H54 (cell line): ENCODE data around the gene PNMA8B.

Source experiments
- DNase-seq: peaks from one replicate; pipeline ENCODE4 v3.0.0; 2011; ENCODE audit warnings: low spot score, mixed read lengths; ENCODE audit not compliant: insufficient read length
- FAIRE-seq: peaks from 3 replicates; lab custom pipeline; 2011; peaks lifted over from hg19 to GRCh38; lab: Jason Lieb, UNC
- POLR2A ChIP-seq: IDR thresholded peaks from 2 replicates; pipeline ENCODE4 v1.6.1; 2011; ENCODE audit warnings: low read depth, mild to moderate bottlenecking, low read length

Gene PNMA8B

GRCh38 chr19:46447006-46447405 lies 48.7 kb downstream of the PNMA8B start:
- FAIRE-seq, result no peak
- no peak for DNase-seq
- TF ChIP-seq POLR2A, result no peak

GRCh38 chr19:46446021-46446420 lies 49.6 kb downstream of the PNMA8B start:
- FAIRE-seq, result no peak

GRCh38 chr19:46442808-46443450 lies 52.7 kb downstream of the PNMA8B start:
- no peak for TF ChIP-seq POLR2A
- peak; percentile 64 for FAIRE-seq
- peak; percentile 41 for DNase-seq

More at GRCh38 chr19:46446021-46446420, 49.6 kb downstream of the PNMA8B start:
- DNase-seq, result no peak
- no peak for TF ChIP-seq POLR2A

- FAIRE-seq (no peak), DNase-seq (no peak)
- no peak for TF ChIP-seq POLR2A
These were observed 53.8 kb downstream of the PNMA8B start for GRCh38 chr19:46441866-46442265.
